Spinal cord (tissue), 10 donors: ENCODE measurements around the gene SMARCA4. TPM values are rescaled to one million over a fixed set of nuclear protein-coding genes. Genes with fewer than 3 reads are reported as not detected.

Experiments
- DNase-seq, 6 donors: peaks; one replicate each; pipeline versions ENCODE4 v3.0.0 to v3.0.0-alpha.2; 2013 to 2015; ENCODE audit warnings: low spot score in 6 of 6, low read depth in 4 of 6
- H3K27ac ChIP-seq: one replicate; pipeline ENCODE4 v1.5.1; 2013; ENCODE audit warnings: low read depth, low read length, control low read depth
- H3K27me3 ChIP-seq: one replicate; pipeline ENCODE4 v1.6.1; 2013; ENCODE audit warnings: low read length; ENCODE audit not compliant: control insufficient read depth, insufficient read depth
- H3K36me3 ChIP-seq: one replicate; pipeline ENCODE4 v1.6.1; 2013; ENCODE audit warnings: low read length; ENCODE audit not compliant: control insufficient read depth, insufficient read depth
- H3K4me1 ChIP-seq: one replicate; pipeline ENCODE4 v1.6.1; 2013; ENCODE audit warnings: low read length; ENCODE audit not compliant: control insufficient read depth, insufficient read depth
- H3K4me3 ChIP-seq: one replicate; pipeline ENCODE4 v1.5.1; 2013; ENCODE audit warnings: low read depth, low read length, control low read depth
- H3K9me3 ChIP-seq: one replicate; pipeline ENCODE4 v1.6.1; 2013; ENCODE audit warnings: low read length; ENCODE audit not compliant: control insufficient read depth, insufficient read depth
- WGBS: methylation state at CpG from one replicate; pipeline ENCODE4 v1.1.5; 2013; ENCODE audit warnings: missing lambda C conversion rate; ENCODE audit not compliant: insufficient coverage; 5-methylcytosine and 5-hydroxymethylcytosine counted together
- polyA plus RNA-seq, 2 donors: library from polyadenylated mRNA; unstranded; fragments of 120-200 nt; gene quantifications; one replicate each; pipeline ENCODE4 v1.2.1, GENCODE V29; 2013; ENCODE audit not compliant: insufficient read length in 2 of 2
- total RNA-seq, 2 donors: library from RNA; depleted of rRNA in 1 of 2; stranded (reverse); fragments of 120-200 nt in 1 of 2; fragments of >200 nt in 1 of 2; gene quantifications; one replicate each; pipeline versions ENCODE4 v1.2.3 to v1.2.4, GENCODE V29; 2013 to 2014
- donor health status: healthy.

SMARCA4 gene
- total and polyA plus RNA-seq, 4 donors = 86.5 to 228 (median 159) TPM

GRCh38 chr19:11005521-11005920 is 44.7 kb downstream of the SMARCA4 start:
- WGBS = 74% methylated on average over 3 of the region's 5 CpGs
- Histone ChIP-seq H3K27ac (no peak overlapping the region), H3K4me1 (no peaks in the 10 kb centered on the region), H3K27me3 (no peaks in the 10 kb centered on the region), H3K4me3 (no peak overlapping the region), H3K36me3 (peaks cover 80% of the 10 kb centered on the region), H3K9me3 (no peaks in the 10 kb centered on the region)
- no peak for DNase-seq

- no peaks in the 10 kb centered on the region for H3K4me1 ChIP-seq
- WGBS = 100% methylated on average over 1 of the region's 5 CpGs
- H3K27ac ChIP-seq = no peak overlapping the region
- peaks cover 83% of the 10 kb centered on the region for H3K36me3 ChIP-seq
- no peaks in the 10 kb centered on the region for H3K9me3 ChIP-seq
- DNase-seq = no peak
- H3K27me3 ChIP-seq = no peaks in the 10 kb centered on the region
- H3K4me3 ChIP-seq = no peak overlapping the region
These were observed 46.6 kb downstream of the SMARCA4 start for GRCh38 chr19:11007385-11007784.

- H3K9me3 ChIP-seq = no peaks in the 10 kb centered on the region
- no peak overlapping the region for H3K27ac ChIP-seq
- WGBS = 96% methylated on average over 11 of the region's 14 CpGs
- H3K36me3 ChIP-seq = peaks cover 83% of the 10 kb centered on the region
- DNase-seq = no peak
- no peak overlapping the region for H3K4me3 ChIP-seq
- no peaks in the 10 kb centered on the region for H3K27me3 ChIP-seq
- no peaks in the 10 kb centered on the region for H3K4me1 ChIP-seq
These were observed 47.2 kb downstream of the SMARCA4 start for GRCh38 chr19:11007962-11008532.

- no peaks in the 10 kb centered on the region for H3K4me1 ChIP-seq
- H3K9me3 ChIP-seq = no peaks in the 10 kb centered on the region
- DNase-seq = no peak
- H3K27me3 ChIP-seq = no peaks in the 10 kb centered on the region
- H3K4me3 ChIP-seq = no peak overlapping the region
- H3K27ac ChIP-seq = no peak overlapping the region
- WGBS = 96% methylated on average over 9 of the region's 9 CpGs
- peaks cover 83% of the 10 kb centered on the region for H3K36me3 ChIP-seq
These were observed 49.2 kb downstream of the SMARCA4 start for GRCh38 chr19:11010041-11010440.

- Histone ChIP-seq H3K36me3 (peaks cover 92% of the 10 kb centered on the region), H3K27ac (no peak overlapping the region), H3K4me1 (no peaks in the 10 kb centered on the region), H3K9me3 (no peaks in the 10 kb centered on the region), H3K27me3 (no peaks in the 10 kb centered on the region), H3K4me3 (no peak overlapping the region)
- WGBS = 94% methylated on average over 12 of the region's 12 CpGs
- DNase-seq = no peak
These were observed 51.7 kb downstream of the SMARCA4 start for GRCh38 chr19:11012507-11012906.

GRCh38 chr19:11013771-11014170 is 52.9 kb downstream of the SMARCA4 start:
- 98% methylated on average over 7 of the region's 7 CpGs for WGBS
- H3K4me1 ChIP-seq = no peaks in the 10 kb centered on the region
- peaks cover 92% of the 10 kb centered on the region for H3K36me3 ChIP-seq
- no peaks in the 10 kb centered on the region for H3K9me3 ChIP-seq
- H3K4me3 ChIP-seq = no peak overlapping the region
- DNase-seq = no peak
- no peaks in the 10 kb centered on the region for H3K27me3 ChIP-seq
- H3K27ac ChIP-seq = no peak overlapping the region

GRCh38 chr19:11014403-11014911 is 53.6 kb downstream of the SMARCA4 start:
- Histone ChIP-seq H3K9me3 (no peaks in the 10 kb centered on the region), H3K4me3 (no peak overlapping the region), H3K27ac (no peak overlapping the region), H3K27me3 (no peaks in the 10 kb centered on the region), H3K36me3 (peaks cover 95% of the 10 kb centered on the region), H3K4me1 (no peaks in the 10 kb centered on the region)
- 94% methylated on average over 7 of the region's 12 CpGs for WGBS
- DNase-seq = no peak

GRCh38 chr19:11016631-11017030 is 55.8 kb downstream of the SMARCA4 start:
- no peak for DNase-seq
- Histone ChIP-seq H3K27ac (no peak overlapping the region), H3K9me3 (no peaks in the 10 kb centered on the region), H3K4me1 (no peaks in the 10 kb centered on the region), H3K27me3 (no peaks in the 10 kb centered on the region), H3K36me3 (peaks cover 98% of the 10 kb centered on the region), H3K4me3 (no peak overlapping the region)
- WGBS = 92% methylated on average over 5 of the region's 5 CpGs

- Histone ChIP-seq H3K9me3 (no peaks in the 10 kb centered on the region), H3K27me3 (no peaks in the 10 kb centered on the region), H3K4me1 (no peaks in the 10 kb centered on the region), H3K36me3 (peaks cover 99% of the 10 kb centered on the region), H3K27ac (no peak overlapping the region), H3K4me3 (no peak overlapping the region)
- WGBS = 92% methylated on average over 20 of the region's 23 CpGs
- no peak for DNase-seq
These were observed 56.6 kb downstream of the SMARCA4 start for GRCh38 chr19:11017275-11018035.

GRCh38 chr19:11018179-11018578 is 57.3 kb downstream of the SMARCA4 start:
- H3K4me3 ChIP-seq = no peak overlapping the region
- H3K4me1 ChIP-seq = no peaks in the 10 kb centered on the region
- WGBS = 69% methylated on average over 11 of the region's 12 CpGs
- no peak overlapping the region for H3K27ac ChIP-seq
- H3K9me3 ChIP-seq = no peaks in the 10 kb centered on the region
- DNase-seq = no peak
- peaks cover 99% of the 10 kb centered on the region for H3K36me3 ChIP-seq
- no peaks in the 10 kb centered on the region for H3K27me3 ChIP-seq
